ENCODE results near the gene CCL25. TPM values are rescaled to one million over a fixed set of nuclear protein-coding genes. Genes with fewer than 3 reads are reported as not detected.
A peak's percentile ranks its signal among the peaks of the same experiment; 100 is the strongest.

CCL25 gene
- total RNA-seq, 1 experiment from 2014 or later, result not detected

- Mint-ChIP-seq H3K4me1 (ENCODE audit: low read depth, unreplicated experiment) (no peaks in the 10 kb centered on the region), H3K27me3 (ENCODE audit: unreplicated experiment) (peaks cover 14% of the 10 kb centered on the region), H3K36me3 (ENCODE audit: insufficient read depth, unreplicated experiment) (no peaks in the 10 kb centered on the region), H3K27ac (ENCODE audit: unreplicated experiment) (no peak overlapping the region), H3K9me3 (ENCODE audit: low read depth, unreplicated experiment) (no peaks in the 10 kb centered on the region), H3K4me3 (ENCODE audit: low read depth, unreplicated experiment) (no peak overlapping the region)
- CTCF ChIA-PET, result no interaction called here
- intact Hi-C loops (cut with micrococcal nuclease; ENCODE audit: unreplicated experiment), result no loop called here
- BruUV-seq (replicated peaks), result no TSS peak
- TF ChIP-seq CTCF (IDR thresholded peaks at IDR 0.05; ENCODE audit: unreplicated experiment), result no peak
- DNase-seq, result no peak
These were observed 42.9 kb downstream of the CCL25 start for GRCh38 chr19:8095354-8095886.

GRCh38 chr19:8096071-8096470 lies 43.5 kb downstream of the CCL25 start:
- no peaks in the 10 kb centered on the region for H3K9me3 Mint-ChIP-seq (ENCODE audit: low read depth, unreplicated experiment)
- no peaks in the 10 kb centered on the region for H3K4me1 Mint-ChIP-seq (ENCODE audit: low read depth, unreplicated experiment)
- H3K36me3 Mint-ChIP-seq (ENCODE audit: insufficient read depth, unreplicated experiment), result no peaks in the 10 kb centered on the region
- BruUV-seq (replicated peaks), result no TSS peak
- no peak overlapping the region for H3K27ac Mint-ChIP-seq (ENCODE audit: unreplicated experiment)
- peaks cover 14% of the 10 kb centered on the region for H3K27me3 Mint-ChIP-seq (ENCODE audit: unreplicated experiment)
- DNase-seq, result no peak
- intact Hi-C loops (cut with micrococcal nuclease; ENCODE audit: unreplicated experiment), result no loop called here
- CTCF ChIA-PET, result no interaction called here
- no peak overlapping the region for H3K4me3 Mint-ChIP-seq (ENCODE audit: low read depth, unreplicated experiment)
- TF ChIP-seq CTCF (IDR thresholded peaks at IDR 0.05; ENCODE audit: unreplicated experiment), result no peak

- peaks cover 14% of the 10 kb centered on the region for H3K27me3 Mint-ChIP-seq (ENCODE audit: unreplicated experiment)
- CTCF ChIA-PET, result no interaction called here
- H3K27ac Mint-ChIP-seq (ENCODE audit: unreplicated experiment), result no peak overlapping the region
- no peaks in the 10 kb centered on the region for H3K9me3 Mint-ChIP-seq (ENCODE audit: low read depth, unreplicated experiment)
- no TSS peak for BruUV-seq (replicated peaks)
- no peak for TF ChIP-seq CTCF (IDR thresholded peaks at IDR 0.05; ENCODE audit: unreplicated experiment)
- H3K4me1 Mint-ChIP-seq (ENCODE audit: low read depth, unreplicated experiment), result no peaks in the 10 kb centered on the region
- intact Hi-C loops (cut with micrococcal nuclease; ENCODE audit: unreplicated experiment), result no loop called here
- no peaks in the 10 kb centered on the region for H3K36me3 Mint-ChIP-seq (ENCODE audit: insufficient read depth, unreplicated experiment)
- H3K4me3 Mint-ChIP-seq (ENCODE audit: low read depth, unreplicated experiment), result no peak overlapping the region
- DNase-seq, result no peak
These were observed 44.6 kb downstream of the CCL25 start for GRCh38 chr19:8097198-8097597.

GRCh38 chr19:8097681-8098567 lies 45.4 kb downstream of the CCL25 start:
- Mint-ChIP-seq H3K36me3 (ENCODE audit: insufficient read depth, unreplicated experiment) (no peaks in the 10 kb centered on the region), H3K27ac (ENCODE audit: unreplicated experiment) (no peak overlapping the region), H3K9me3 (ENCODE audit: low read depth, unreplicated experiment) (no peaks in the 10 kb centered on the region), H3K27me3 (ENCODE audit: unreplicated experiment) (peaks cover 14% of the 10 kb centered on the region), H3K4me3 (ENCODE audit: low read depth, unreplicated experiment) (no peak overlapping the region), H3K4me1 (ENCODE audit: low read depth, unreplicated experiment) (no peaks in the 10 kb centered on the region)
- no peak for TF ChIP-seq CTCF (IDR thresholded peaks at IDR 0.05; ENCODE audit: unreplicated experiment)
- intact Hi-C loops (cut with micrococcal nuclease; ENCODE audit: unreplicated experiment), result no loop called here
- BruUV-seq (replicated peaks), result no TSS peak
- peak; percentile 44 for DNase-seq
- CTCF ChIA-PET, result no interaction called here
